RWPE1 (cell line): ENCODE data around the gene KCTD15.
"Not testable (repeated sequence)": the region's sequence is repeated elsewhere in the genome, so short reads cannot be mapped to it uniquely, and the experiment has no call there.

Source experiments
- CTCF ChIA-PET: fragments of 350-600 bp; sonication (Branson Sonifier 250); formaldehyde crosslinking; extraction: SDS; loops from one replicate; lab custom pipeline; 2021; lab: Yijun Ruan, JAX
- POLR2A ChIA-PET: fragments of 400-600 bp; formaldehyde crosslinking; extraction: SDS; loops from one replicate; lab custom pipeline; 2020; ENCODE audit warnings: antibody characterized with exemption; ENCODE audit not compliant: low non-redundant PET; lab: Yijun Ruan, JAX
- DNase-seq: peaks from one replicate; pipeline ENCODE4 v3.0.0; 2012; ENCODE audit warnings: low spot score
- H3K27ac ChIP-seq: fragments of 450-650 bp; 2 replicates; pipeline ENCODE4 v1.5.1; 2017
- TF ChIP-seq, protein P1 (sequence below): fragments of 450-650 bp; conservative IDR thresholded peaks from 2 replicates; pipeline ENCODE4 v1.5.1; 2017; ENCODE audit warnings: low read depth, mild to moderate bottlenecking

KCTD15 gene

DNA sequence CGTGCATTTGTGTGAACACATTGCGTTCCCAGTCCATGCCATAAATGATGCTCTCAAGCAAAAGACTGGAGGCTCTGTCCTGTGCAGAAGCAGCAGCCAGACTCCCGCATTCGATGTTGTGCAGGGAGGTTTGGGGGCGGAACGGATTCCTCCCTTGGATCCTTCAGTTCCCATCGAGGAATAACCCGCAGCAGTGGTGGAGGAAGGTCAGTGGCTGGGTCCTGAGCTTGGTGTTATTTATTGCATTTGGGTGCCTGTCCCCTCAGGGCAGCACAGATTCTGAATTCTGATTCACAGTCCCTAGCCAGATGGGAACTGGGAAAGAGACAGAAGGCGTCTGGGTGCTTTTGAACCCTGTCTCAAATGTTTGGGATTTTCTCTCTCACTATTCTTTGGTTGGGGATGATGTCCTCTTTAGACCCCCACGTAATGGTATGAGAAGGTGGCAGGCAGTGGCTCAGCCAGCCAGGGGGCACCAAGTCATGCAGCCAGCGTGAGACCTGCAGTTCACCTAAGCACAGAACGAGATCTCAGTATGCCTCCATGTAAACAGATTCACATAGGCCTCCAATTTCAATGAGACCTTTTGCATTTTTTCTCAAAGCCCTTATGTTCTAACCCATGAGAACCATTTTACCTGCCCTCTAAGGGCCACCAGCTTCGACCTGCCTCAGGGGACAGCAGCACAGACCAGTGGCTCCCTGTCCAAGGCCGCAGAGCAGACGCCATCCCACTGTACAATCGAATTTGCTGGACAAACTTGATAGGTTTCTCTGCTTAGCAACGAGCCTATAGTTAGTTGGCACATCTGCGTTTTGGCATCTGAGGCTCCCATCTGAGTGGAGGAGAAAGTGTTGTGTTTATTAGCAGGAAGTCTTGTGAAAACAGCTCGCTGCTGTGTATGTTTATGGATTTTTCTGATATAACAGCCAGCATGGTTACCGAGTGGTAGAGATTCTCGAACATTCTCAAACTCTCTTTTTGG, 17.8 kb downstream of the KCTD15 start:
- TF ChIP-seq, protein P1, sequence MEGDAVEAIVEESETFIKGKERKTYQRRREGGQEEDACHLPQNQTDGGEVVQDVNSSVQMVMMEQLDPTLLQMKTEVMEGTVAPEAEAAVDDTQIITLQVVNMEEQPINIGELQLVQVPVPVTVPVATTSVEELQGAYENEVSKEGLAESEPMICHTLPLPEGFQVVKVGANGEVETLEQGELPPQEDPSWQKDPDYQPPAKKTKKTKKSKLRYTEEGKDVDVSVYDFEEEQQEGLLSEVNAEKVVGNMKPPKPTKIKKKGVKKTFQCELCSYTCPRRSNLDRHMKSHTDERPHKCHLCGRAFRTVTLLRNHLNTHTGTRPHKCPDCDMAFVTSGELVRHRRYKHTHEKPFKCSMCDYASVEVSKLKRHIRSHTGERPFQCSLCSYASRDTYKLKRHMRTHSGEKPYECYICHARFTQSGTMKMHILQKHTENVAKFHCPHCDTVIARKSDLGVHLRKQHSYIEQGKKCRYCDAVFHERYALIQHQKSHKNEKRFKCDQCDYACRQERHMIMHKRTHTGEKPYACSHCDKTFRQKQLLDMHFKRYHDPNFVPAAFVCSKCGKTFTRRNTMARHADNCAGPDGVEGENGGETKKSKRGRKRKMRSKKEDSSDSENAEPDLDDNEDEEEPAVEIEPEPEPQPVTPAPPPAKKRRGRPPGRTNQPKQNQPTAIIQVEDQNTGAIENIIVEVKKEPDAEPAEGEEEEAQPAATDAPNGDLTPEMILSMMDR: no peak
- POLR2A ChIA-PET: no interaction called here
- CTCF ChIA-PET: no interaction called here
- peak overlapping the region; percentile 53 for H3K27ac ChIP-seq
- no peak for DNase-seq

DNA sequence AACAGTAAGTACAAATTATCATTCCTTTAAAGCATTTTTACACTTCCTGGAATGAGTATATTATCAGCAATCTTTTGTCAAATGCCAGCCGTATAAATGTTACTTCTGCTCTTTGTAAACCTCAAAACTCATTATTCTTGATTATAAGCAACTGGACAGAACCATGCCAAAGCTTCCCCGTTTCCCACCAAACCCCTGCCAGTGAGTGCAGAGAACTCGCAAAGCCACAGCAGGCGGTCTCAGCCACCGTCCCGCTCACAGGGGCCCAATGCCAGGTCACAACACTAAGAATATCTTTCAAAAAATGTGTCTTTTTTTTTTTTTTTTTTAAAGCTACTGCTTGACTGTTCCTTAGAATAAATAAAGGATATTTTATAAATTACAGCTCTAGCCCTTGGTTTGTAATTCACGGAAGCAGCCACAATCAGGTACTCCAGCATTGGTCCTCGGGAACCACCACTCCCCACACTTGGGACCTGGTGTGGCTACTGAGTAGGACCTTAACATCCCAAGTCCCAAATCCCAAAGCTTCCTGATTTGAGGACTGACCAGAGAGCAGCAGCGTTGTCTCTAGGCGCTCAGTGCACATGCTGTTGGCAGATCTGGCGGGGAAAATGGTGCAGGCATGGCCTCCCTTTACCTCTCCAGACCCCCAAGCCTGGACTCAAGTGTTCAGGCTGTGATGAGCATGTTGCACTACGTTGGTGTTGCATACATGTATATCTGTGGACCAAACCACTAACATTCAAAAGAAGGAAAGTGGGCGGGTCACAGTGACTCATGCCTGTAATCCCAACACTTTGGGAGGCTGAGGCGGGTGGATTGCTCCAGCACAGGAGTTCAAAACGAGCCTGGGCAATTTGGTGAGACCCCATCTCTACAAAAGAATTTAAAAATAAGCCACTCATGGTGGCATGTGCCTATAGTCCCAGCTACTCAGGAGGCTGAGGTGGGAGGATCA, 19.0 kb downstream of the KCTD15 start:
- TF ChIP-seq, protein P1: no peak
- DNase-seq: no peak
- CTCF ChIA-PET: interaction anchor here (1.0 kb wide), 1 partner anchor 183 kb away, joined by 3 read pairs; no protein-coding TSS in a partner anchor
- peak overlapping the region; percentile 60 for H3K27ac ChIP-seq
- POLR2A ChIA-PET: interaction anchor here (0.6 to 0.7 kb wide), 2 partner anchors 11 to 487 kb away, joined by 4 to 9 read pairs; no protein-coding TSS in a partner anchor

DNA sequence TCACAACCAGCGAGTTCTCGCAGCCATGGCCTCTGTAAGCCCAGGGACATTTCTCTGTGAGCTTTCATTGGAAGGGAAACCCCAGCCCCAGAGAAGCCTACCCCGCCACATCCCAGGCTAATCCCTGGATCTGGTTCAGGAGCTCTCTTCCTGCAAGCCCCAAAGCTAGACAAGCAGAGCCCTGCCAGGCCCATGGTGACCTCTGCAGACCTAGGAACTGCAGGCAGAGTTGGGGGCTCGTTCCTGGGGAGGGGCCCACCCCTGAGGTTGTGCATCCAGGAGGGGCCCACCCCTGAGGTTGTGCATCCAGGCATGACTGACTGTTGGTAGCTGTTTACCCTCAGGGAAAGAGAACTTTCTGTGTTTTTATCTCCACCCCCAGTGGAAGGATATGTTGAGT, 21.7 kb downstream of the KCTD15 start:
- ChIA-PET POLR2A (no interaction called here), CTCF (interaction anchor here (0.6 kb wide), 1 partner anchor 447 kb away, joined by 4 read pairs; no protein-coding TSS in a partner anchor)
- DNase-seq: no peak
- TF ChIP-seq, protein P1: no peak
- peak overlapping the region; percentile 39 for H3K27ac ChIP-seq

DNA sequence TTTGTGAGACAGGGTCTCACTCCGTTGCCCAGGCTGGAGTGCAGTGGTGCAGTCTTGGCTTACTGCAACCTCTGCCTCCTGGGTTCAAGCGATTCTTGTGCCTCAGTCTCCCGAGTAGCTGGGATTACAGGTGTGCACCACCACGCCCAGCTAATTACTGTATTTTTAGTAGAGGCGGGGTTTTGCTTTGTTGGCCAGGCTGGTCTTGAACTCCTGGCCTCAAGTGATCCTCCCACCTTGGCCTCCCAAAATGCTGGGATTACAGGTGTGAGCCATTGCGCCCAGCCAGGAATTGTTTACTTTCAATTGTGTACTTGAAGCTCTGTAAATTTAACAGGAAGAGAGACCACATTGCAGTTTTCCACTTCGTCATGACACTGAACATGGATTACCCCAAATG, 22.4 kb downstream of the KCTD15 start:
- POLR2A ChIA-PET: interaction anchor here (1.6 kb wide), 1 partner anchor 87 kb away, joined by 5 read pairs; no protein-coding TSS in a partner anchor
- CTCF ChIA-PET: interaction anchor here (0.6 to 0.7 kb wide), 3 partner anchors 58 to 729 kb away, joined by 3 to 4 read pairs (median 3); no protein-coding TSS in a partner anchor
- DNase-seq: not testable (repeated sequence)
- peak overlapping the region; percentile 100 for H3K27ac ChIP-seq

DNA sequence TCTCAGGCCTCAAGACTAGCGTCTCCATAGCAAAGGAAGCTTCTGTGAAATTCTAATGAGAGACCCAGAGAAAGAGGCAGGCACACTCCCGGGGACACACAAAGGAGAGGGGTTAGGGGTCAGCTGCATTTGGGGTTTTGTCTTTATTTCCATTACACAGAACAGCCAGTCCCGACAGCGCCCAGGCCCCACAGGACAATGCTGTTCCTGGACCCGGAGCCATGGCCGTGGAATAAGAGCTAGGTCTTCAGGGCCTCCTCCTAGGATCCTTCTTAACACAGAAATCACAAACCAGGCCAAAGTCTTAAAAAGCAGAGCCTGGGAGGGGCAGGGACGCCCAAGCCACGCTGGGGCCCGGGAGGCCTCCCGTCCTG, 22.8 kb downstream of the KCTD15 start:
- ChIA-PET POLR2A (interaction anchor here (1.0 to 1.6 kb wide), 3 partner anchors 22 to 87 kb away, joined by 3 to 5 read pairs (median 5); partner anchors contain the start of gene KCTD15), CTCF (interaction anchor here (0.6 to 0.7 kb wide), 3 partner anchors 58 to 729 kb away, joined by 3 to 4 read pairs (median 3); no protein-coding TSS in a partner anchor)
- H3K27ac ChIP-seq: peak overlapping the region; percentile 100
- DNase-seq: no peak
- TF ChIP-seq, protein P1: no peak
